ENCODE measurements around the gene DCN. TPM values are rescaled to one million over a fixed set of nuclear protein-coding genes. Genes with fewer than 3 reads are reported as not detected.

The DCN gene
- not detected for total RNA-seq

DNA sequence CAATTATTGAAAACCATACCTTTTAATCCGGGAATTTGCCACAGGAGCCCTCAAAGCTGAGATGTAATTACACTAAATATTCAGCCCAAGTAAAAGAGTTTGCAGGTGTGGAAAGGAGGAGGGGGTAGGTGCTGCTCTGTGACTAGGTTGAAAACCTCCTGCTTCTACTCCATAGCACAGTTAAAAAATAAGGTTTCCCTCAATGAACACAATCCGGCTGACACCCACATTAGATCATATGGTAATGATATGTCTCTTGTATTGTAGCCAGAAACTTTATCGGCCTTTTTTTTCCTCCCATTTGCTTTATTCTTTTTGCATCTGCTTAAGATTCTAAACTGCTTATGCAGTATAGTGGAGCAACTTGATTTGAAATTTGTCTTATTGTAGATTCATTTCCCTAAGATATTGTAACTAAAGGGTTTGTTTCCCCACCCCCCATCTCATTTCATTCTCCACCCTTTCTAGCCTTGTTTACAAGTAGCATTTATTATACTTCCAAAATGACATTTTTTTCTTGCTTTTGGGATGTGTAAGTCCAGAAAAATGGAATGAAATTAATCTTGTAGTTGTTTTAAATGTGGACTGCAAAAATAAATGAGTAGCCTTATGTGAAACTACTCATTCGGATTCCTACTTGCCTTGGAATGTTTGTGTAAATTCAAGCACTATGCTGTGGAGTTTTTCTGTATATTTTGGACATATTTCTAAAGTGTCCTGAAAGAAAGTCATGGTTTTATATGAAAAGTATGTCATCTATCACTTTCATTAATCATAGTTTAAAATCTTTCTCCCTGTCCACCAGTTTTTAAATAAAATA lies at the start of gene DCN:
TSS of gene DCN (minus strand) at position 182 of the 820 bp plus-strand sequence. CDS start 4,265 bp downstream, outside the sequence.
- ChIA-PET CTCF (no interaction called here), POLR2A (no interaction called here)
- DNase-seq, result no peak
- Mint-ChIP-seq H3K9me3 (no peaks in the 10 kb centered on the region), H3K27me3 (no peaks in the 10 kb centered on the region), H3K4me1 (ENCODE audit: low read depth) (no peaks in the 10 kb centered on the region), H3K36me3 (no peaks in the 10 kb centered on the region), H3K27ac (no peak within 1 kb of the TSS), H3K4me3 (no peak within 1 kb of the TSS)
- intact Hi-C loops (cut with micrococcal nuclease), result no loop called here

GRCh38 chr12:91230841-91231240 lies 48.2 kb upstream of the DCN start:
- intact Hi-C loops (cut with micrococcal nuclease), result no loop called here
- Mint-ChIP-seq H3K36me3 (no peaks in the 10 kb centered on the region), H3K9me3 (no peaks in the 10 kb centered on the region), H3K4me3 (no peak overlapping the region), H3K4me1 (ENCODE audit: low read depth) (no peaks in the 10 kb centered on the region), H3K27me3 (peaks cover under 1% of the 10 kb centered on the region), H3K27ac (no peak overlapping the region)
- POLR2A ChIA-PET, result no interaction called here
- CTCF ChIA-PET, result no interaction called here
- DNase-seq, result no peak

GRCh38 chr12:91226951-91227350 lies 44.3 kb upstream of the DCN start:
- DNase-seq, result no peak
- Mint-ChIP-seq H3K27ac (no peak overlapping the region), H3K27me3 (peaks cover 2% of the 10 kb centered on the region), H3K36me3 (no peaks in the 10 kb centered on the region), H3K4me1 (ENCODE audit: low read depth) (no peaks in the 10 kb centered on the region), H3K4me3 (no peak overlapping the region), H3K9me3 (no peaks in the 10 kb centered on the region)
- POLR2A ChIA-PET, result no interaction called here
- CTCF ChIA-PET, result no interaction called here
- intact Hi-C loops (cut with micrococcal nuclease), result no loop called here

DNA sequence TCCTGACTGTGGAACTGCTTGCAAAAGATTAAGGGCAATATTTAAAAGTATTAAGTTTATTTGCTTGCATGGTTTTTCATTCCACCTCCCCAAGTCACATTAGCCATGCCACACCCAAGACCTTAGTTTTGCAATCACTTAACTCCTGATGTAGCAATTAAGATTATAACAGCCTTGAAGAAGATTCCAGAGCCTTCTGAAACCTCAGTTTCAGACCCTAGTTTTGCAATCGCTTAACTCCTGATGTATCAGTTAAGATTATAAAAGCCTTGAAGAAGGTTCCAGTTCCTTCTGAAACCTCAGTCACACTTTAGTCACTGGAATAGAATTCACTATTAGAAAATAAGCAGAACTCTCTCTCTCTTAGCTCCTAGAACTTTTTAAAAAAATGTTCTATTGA lies 42.7 kb upstream of the DCN start:
- Mint-ChIP-seq H3K4me3 (no peak overlapping the region), H3K27ac (no peak overlapping the region), H3K27me3 (peaks cover 2% of the 10 kb centered on the region), H3K9me3 (no peaks in the 10 kb centered on the region), H3K4me1 (ENCODE audit: low read depth) (no peaks in the 10 kb centered on the region), H3K36me3 (no peaks in the 10 kb centered on the region)
- POLR2A ChIA-PET, result no interaction called here
- DNase-seq, result no peak
- CTCF ChIA-PET, result no interaction called here
- intact Hi-C loops (cut with micrococcal nuclease), result no loop called here

- ChIA-PET POLR2A (no interaction called here), CTCF (no interaction called here)
- H3K36me3 Mint-ChIP-seq, result no peaks in the 10 kb centered on the region
- H3K4me1 Mint-ChIP-seq (ENCODE audit: low read depth), result no peaks in the 10 kb centered on the region
- no peaks in the 10 kb centered on the region for H3K9me3 Mint-ChIP-seq
- peaks cover 2% of the 10 kb centered on the region for H3K27me3 Mint-ChIP-seq
- intact Hi-C loops (cut with micrococcal nuclease), result no loop called here
- no peak overlapping the region for H3K27ac Mint-ChIP-seq
- no peak for DNase-seq
- H3K4me3 Mint-ChIP-seq, result no peak overlapping the region
Observed at GRCh38 chr12:91224401-91224800, 41.8 kb upstream of the DCN start.

GRCh38 chr12:91222746-91223145 lies 40.1 kb upstream of the DCN start:
- H3K4me3 Mint-ChIP-seq, result no peak overlapping the region
- H3K27ac Mint-ChIP-seq, result no peak overlapping the region
- intact Hi-C loops (cut with micrococcal nuclease), result no loop called here
- H3K9me3 Mint-ChIP-seq, result no peaks in the 10 kb centered on the region
- peaks cover 2% of the 10 kb centered on the region for H3K27me3 Mint-ChIP-seq
- H3K4me1 Mint-ChIP-seq (ENCODE audit: low read depth), result no peaks in the 10 kb centered on the region
- ChIA-PET POLR2A (no interaction called here), CTCF (no interaction called here)
- no peak for DNase-seq
- H3K36me3 Mint-ChIP-seq, result no peaks in the 10 kb centered on the region

DNA sequence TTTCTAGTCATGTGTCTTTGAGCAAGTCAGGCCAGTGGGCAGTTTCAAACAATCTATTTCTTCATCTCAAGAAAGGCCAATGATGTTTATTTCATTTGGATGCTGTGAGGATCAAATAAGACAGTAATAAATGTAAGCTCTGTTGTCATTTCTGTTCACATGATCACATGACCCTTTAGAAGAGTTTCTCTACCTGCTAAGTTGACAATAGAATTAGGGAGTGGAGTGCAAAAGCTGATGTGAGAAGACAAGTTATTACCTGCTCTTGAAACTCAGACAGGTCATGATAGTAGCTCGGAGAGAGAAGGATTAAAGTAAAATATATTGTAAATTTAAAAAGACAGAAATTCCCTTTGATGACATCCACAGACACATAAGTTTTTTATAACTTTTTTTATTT lies 37.3 kb upstream of the DCN start:
- Mint-ChIP-seq H3K9me3 (no peaks in the 10 kb centered on the region), H3K4me1 (ENCODE audit: low read depth) (no peaks in the 10 kb centered on the region), H3K4me3 (no peak overlapping the region), H3K36me3 (no peaks in the 10 kb centered on the region), H3K27ac (no peak overlapping the region), H3K27me3 (no peaks in the 10 kb centered on the region)
- POLR2A ChIA-PET, result no interaction called here
- no peak for DNase-seq
- CTCF ChIA-PET, result no interaction called here
- intact Hi-C loops (cut with micrococcal nuclease), result no loop called here

GRCh38 chr12:91219511-91219910 lies 36.9 kb upstream of the DCN start:
- Mint-ChIP-seq H3K36me3 (no peaks in the 10 kb centered on the region), H3K4me1 (ENCODE audit: low read depth) (no peaks in the 10 kb centered on the region), H3K27ac (no peak overlapping the region), H3K27me3 (no peaks in the 10 kb centered on the region), H3K4me3 (no peak overlapping the region), H3K9me3 (no peaks in the 10 kb centered on the region)
- CTCF ChIA-PET, result no interaction called here
- POLR2A ChIA-PET, result no interaction called here
- no peak for DNase-seq
- intact Hi-C loops (cut with micrococcal nuclease), result no loop called here

DNA sequence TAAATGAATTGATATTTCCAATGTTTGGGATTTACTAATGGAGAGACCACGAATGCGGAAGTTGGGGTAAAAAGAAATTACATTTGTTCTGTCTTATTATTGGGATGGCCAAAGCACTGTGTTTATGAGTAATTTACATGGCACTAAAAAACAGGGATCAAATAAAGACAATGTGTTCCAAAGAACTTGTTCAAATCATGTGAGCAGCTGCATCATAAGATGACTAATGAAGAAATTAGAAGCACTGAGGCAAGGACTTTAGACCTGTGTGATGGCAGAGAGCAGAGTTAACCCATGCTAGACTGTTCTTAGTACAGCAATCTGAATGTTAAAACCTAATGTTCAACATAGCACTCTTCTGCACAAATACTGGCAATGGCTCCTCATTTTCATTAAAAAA lies 34.3 kb upstream of the DCN start:
- Mint-ChIP-seq H3K27ac (no peak overlapping the region), H3K36me3 (no peaks in the 10 kb centered on the region), H3K9me3 (peaks cover 3% of the 10 kb centered on the region), H3K27me3 (no peaks in the 10 kb centered on the region), H3K4me3 (no peak overlapping the region), H3K4me1 (ENCODE audit: low read depth) (no peaks in the 10 kb centered on the region)
- ChIA-PET CTCF (no interaction called here), POLR2A (no interaction called here)
- intact Hi-C loops (cut with micrococcal nuclease), result no loop called here
- no peak for DNase-seq

DNA sequence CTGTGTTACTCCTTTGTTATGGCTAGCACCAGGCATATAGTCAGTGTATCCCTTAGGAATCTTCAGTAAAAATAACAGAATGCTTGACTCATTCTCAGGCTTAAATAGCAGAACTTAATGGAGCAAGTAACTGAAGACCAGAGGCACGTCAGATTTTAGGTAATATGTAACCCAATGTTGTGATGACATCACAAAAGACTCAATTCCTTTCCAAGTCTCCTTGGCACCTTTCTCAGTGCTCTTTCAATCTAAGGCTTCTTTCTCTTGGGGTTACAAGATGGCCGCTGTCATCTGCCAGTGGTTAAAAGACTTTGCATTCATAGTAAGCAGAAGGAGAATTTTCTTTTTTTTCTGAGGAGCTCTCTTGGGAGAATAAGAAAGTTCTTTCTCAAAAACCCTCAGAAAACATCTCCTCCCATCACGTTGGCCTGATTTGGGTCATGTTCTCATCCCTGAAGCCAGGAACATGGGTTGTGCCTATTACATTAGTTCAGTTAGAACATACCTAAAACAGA lies 33.4 kb upstream of the DCN start:
- no peaks in the 10 kb centered on the region for H3K4me1 Mint-ChIP-seq (ENCODE audit: low read depth)
- no peak overlapping the region for H3K4me3 Mint-ChIP-seq
- no peak overlapping the region for H3K27ac Mint-ChIP-seq
- DNase-seq, result no peak
- no peaks in the 10 kb centered on the region for H3K36me3 Mint-ChIP-seq
- H3K27me3 Mint-ChIP-seq, result no peaks in the 10 kb centered on the region
- CTCF ChIA-PET, result no interaction called here
- H3K9me3 Mint-ChIP-seq, result peaks cover 3% of the 10 kb centered on the region
- POLR2A ChIA-PET, result no interaction called here
- intact Hi-C loops (cut with micrococcal nuclease), result no loop called here

DNA sequence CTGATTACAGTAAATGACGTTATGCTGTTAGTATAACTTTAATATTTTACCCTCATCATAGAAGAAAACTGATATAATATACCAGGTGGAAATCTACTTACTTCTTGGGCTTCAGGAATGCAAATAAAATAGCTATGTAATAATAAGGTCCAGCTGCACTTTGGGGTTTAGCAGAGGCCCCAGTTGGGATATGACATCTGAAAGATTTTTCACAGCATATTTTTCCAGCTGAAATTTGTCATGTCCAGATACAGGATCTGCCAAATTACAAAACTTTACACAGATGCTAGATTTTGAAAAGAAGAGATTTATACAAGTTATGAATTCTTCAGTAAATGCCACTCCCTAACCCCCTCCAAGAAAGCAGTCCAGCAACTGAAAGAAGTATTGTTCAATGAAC lies 29.2 kb upstream of the DCN start:
- intact Hi-C loops (cut with micrococcal nuclease), result no loop called here
- no peak overlapping the region for H3K4me3 Mint-ChIP-seq
- ChIA-PET POLR2A (no interaction called here), CTCF (no interaction called here)
- peaks cover 3% of the 10 kb centered on the region for H3K9me3 Mint-ChIP-seq
- no peaks in the 10 kb centered on the region for H3K4me1 Mint-ChIP-seq (ENCODE audit: low read depth)
- no peak overlapping the region for H3K27ac Mint-ChIP-seq
- no peak for DNase-seq
- H3K36me3 Mint-ChIP-seq, result no peaks in the 10 kb centered on the region
- no peaks in the 10 kb centered on the region for H3K27me3 Mint-ChIP-seq

DNA sequence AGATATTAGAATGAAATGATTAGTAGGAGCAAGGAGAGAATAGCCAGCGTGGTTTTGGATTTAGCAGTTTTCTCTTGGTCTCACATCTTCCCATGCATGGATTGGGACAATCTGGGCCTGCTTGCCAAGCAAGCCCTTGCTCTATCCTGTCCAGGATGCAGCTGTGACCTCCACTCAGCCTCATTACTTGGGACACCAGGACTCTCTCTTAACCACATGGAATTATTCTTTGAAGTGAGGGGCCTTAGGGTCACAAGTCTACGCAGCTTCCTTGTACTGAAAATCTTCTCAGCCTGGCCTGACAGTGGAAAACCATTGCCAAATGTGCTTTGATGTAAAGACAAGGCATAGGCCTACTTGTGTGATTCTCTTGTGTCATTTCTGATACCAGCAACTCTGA lies 28.0 kb upstream of the DCN start:
- Mint-ChIP-seq H3K36me3 (no peaks in the 10 kb centered on the region), H3K4me1 (ENCODE audit: low read depth) (no peaks in the 10 kb centered on the region), H3K4me3 (no peak overlapping the region), H3K27me3 (no peaks in the 10 kb centered on the region), H3K9me3 (peaks cover 3% of the 10 kb centered on the region), H3K27ac (no peak overlapping the region)
- intact Hi-C loops (cut with micrococcal nuclease), result no loop called here
- POLR2A ChIA-PET, result no interaction called here
- no peak for DNase-seq
- CTCF ChIA-PET, result no interaction called here

DNA sequence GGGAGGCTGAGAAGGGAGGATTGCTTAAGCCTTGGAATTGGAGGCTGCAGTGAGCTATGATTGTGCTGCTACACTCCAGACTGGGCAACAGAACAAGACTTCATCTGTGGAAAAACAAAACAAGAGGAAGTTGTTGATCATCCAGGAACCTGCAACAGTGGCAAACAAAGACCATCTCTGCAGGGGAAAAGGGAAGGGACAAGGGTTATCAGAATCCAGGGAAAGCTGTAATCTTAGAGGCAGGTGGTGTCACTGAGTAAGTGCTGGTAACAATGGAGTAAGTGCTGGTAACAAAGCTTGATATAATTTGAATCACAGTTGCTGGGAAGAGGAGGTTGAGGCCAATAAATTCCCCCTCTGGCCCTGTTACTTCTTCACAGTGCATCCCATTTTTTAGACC lies 27.5 kb upstream of the DCN start:
- peaks cover 3% of the 10 kb centered on the region for H3K9me3 Mint-ChIP-seq
- ChIA-PET CTCF (interaction anchor here (0.7 kb wide), 1 partner anchor 116 kb away, joined by 4 read pairs; no protein-coding TSS in a partner anchor), POLR2A (no interaction called here)
- H3K27ac Mint-ChIP-seq, result no peak overlapping the region
- H3K4me3 Mint-ChIP-seq, result no peak overlapping the region
- DNase-seq, result no peak
- no peaks in the 10 kb centered on the region for H3K27me3 Mint-ChIP-seq
- intact Hi-C loops (cut with micrococcal nuclease), result no loop called here
- H3K4me1 Mint-ChIP-seq (ENCODE audit: low read depth), result no peaks in the 10 kb centered on the region
- H3K36me3 Mint-ChIP-seq, result no peaks in the 10 kb centered on the region
